HG02678 (cell line): Measurements from ENCODE around the gene TMEM243.
"Not testable (repeated sequence)": the region's sequence is repeated elsewhere in the genome, so short reads cannot be mapped to it uniquely, and the experiment has no call there.

Experiments
- ATAC-seq: cut with Tn5 transposase; IDR thresholded peaks from one replicate; pipeline ENCODE4 v1.9.1; 2021; ENCODE audit warnings: mild to moderate bottlenecking, moderate library complexity; ENCODE audit not compliant: unreplicated experiment

TMEM243 gene, protein sequence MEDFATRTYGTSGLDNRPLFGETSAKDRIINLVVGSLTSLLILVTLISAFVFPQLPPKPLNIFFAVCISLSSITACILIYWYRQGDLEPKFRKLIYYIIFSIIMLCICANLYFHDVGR

DNA sequence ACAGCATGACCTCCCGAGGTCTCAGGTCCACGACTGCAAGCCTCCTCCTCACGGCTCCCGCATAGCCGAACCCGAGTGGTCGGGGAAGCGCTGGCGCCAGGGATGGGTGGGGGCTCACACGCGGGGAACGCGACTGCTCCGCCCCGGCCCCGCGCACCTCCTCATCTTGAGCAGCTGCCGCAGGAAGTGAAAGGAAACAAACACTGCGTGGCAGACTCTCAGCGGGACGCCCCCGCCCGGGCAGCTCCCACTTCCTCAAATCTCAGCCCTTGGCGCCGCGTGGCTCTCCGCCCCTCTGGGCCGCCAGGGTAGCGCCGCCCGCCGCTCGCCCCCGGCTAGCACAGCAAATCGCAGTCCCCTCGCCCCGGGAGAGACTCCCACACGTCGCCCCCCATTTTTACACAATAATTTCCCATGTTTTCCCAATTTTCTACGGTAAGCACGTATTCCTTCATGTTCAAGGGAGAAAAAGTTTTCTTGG is at the start of gene TMEM243:
TSS of gene TMEM243 (minus strand) at position 188 of the 481 bp plus-strand sequence. CDS start 229 bp downstream, outside the sequence.
- peak; percentile 50 for ATAC-seq

DNA sequence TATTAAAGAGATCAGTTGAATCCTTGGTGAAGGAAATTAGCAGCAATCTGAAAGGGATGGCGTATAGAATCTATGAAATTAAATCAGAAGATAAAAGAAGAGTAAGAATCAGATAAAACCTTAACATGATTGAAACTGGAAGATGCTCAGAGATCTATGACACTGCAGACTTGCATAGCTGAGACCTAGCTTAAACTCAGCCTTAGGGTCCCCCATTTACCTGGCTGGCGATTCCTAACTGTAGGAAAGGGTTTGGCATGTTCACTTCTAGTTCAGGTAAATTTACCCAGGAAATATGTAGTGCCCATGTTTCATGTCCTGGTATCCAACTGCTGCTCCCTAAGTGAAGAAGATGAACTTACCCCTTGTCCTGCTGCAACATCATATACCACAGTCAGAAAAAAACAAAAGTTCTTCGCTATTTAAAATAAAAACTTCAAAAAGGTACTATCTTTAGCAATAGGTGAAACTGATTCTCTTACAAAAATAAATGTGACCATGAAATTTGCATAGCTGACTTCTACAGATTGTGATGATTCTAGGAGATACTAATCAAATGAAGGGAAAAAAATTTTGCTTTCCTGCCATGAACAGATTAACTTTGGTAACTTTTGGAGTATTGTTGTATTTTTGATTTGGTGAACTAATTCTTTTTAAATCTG is 47.8 kb upstream of the TMEM243 start:
- ATAC-seq = peak; percentile 65

DNA sequence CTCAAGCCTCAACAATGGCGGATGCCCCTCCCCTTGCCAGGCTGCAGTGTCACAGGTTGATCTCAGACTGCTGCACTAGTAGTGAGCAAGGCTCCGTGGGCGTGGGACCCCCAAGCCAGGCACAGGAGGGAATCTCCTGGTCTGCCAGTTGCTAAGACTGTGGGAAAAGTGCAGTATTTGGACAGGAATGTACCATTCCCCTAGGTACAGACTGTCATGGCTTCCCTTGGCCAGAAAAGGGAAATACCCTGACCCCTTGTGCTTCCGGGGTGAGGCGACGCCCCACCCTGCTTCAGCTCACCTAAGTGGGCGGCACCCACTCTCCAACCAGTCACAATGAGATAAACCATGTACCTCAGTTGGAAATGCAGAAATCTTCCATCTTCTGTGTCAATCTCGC is 44.0 kb upstream of the TMEM243 start:
- ATAC-seq = no peak

DNA sequence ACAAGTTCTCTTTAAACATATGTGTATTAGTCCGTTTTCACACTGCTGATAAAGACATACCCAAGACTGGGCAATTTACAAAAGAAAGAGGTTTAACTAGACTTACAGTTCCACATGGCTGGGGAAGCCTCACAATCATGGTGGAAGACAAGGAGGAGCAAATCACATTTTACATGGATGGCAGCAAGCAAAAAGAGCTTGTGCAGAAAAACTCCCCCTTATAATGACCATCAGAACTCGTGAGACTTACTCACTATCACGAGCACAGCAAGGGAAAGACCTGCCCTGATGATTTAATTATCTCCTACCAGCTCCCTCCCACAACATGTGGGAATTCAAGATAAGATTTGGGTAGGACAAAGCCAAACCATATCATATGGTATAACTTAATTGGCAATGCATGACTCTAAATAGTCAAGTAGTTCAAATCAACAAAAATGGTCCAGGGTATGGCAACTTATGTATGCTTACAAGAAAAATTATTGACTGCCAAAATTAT is 34.1 kb upstream of the TMEM243 start:
- no peak for ATAC-seq

DNA sequence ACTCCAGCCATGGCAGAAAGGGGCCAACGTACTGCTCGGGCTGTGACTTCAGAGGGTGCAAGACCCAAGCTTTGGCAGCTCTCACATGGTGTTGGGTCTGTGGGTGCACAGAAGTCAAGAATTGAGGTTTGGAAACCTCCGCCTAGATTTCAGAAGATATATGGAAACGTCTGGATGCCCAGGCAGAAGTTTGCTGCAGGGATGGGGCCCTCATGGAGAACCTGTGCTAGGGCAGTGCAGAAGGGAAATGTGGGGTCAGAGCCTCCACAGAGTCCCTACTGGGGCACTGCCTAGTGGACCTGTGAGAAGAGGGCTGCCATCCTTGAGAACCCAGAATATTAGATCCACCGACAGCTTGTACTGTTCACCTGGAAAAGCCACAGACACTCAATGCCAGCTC is 26.1 kb upstream of the TMEM243 start:
- ATAC-seq = not testable (repeated sequence)

DNA sequence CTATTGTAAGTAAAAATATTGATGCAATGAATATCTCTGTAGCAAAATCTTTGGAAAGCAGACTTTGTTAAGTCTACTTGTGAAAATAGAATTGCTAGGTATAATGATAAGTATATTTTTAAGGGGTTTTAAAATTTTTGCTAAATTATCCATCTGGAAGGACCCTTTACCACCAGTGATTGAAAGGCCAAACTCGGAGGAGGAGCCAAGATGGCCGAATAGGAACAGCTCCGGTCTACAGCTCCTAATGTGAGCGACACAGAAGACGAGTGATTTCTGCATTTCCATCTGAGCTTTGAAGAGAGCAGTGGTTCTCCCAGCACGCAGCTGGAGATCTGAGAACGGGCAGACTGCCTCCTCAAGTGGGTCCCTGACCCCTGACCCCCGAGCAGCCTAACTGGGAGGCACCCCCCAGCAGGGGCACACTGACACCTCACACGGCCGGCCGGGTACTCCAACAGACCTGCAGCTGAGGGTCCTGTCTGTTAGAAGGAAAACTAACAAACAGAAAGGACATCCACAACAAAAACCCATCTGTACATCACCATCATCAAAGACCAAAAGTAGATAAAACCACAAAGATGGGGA is 19.0 kb upstream of the TMEM243 start:
- ATAC-seq = not testable (repeated sequence)

DNA sequence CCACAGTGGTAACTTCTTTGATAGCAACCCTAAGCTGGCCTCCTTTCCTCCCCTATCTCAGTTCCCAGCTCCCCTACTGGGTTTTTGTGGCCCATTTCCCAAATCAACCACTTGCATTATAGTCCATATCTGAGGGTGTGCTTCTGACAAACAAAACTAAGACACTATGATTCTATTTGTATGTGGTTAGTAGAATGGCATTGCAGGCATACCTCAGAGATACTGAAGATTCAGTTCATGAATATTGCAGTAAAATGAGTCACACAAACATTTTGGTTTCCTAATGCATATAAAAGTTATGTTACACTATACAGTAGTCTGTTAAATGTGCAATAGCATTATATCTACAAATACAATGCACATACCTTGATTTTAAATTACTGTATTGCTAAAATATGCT is 15.4 kb upstream of the TMEM243 start:
- ATAC-seq = no peak

DNA sequence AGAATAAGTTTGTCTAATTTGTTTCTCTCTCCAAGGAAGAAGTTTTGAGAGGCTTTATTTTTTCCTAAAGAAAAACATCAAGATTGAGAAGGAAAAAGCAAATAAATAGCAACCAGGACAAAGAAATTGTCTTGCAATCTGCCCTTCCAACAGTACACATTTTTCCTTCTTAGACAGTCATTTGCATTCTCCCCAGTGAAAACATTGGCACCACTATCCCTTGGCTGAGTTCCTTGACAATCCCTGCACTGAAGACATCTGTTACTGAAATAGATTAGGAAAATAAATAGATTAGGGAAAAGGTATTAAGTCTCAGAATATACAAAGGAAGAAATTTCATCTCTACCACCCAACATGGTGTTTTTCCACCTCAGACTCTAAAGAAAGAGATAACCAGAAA is 12.2 kb upstream of the TMEM243 start:
- ATAC-seq = no peak

DNA sequence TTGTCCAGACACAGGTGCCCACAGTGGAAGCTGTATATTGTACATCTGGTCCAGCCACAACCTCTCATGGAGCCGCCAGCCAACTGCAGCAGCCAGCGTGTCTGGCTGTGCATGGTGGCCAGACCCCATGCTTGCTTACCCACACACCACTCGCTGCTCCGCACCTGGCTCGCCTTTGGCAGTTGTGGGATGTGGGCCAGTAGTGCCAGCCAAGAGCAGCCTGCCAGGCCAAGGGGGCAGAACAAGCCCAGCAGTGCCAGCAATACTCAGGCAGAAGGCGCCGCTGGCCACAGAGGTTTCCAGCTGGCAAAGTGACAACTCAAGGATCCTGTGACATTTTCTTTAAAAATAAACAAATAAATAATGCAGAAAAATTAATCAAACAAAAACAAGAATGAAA is 11.7 kb upstream of the TMEM243 start:
- ATAC-seq = no peak

DNA sequence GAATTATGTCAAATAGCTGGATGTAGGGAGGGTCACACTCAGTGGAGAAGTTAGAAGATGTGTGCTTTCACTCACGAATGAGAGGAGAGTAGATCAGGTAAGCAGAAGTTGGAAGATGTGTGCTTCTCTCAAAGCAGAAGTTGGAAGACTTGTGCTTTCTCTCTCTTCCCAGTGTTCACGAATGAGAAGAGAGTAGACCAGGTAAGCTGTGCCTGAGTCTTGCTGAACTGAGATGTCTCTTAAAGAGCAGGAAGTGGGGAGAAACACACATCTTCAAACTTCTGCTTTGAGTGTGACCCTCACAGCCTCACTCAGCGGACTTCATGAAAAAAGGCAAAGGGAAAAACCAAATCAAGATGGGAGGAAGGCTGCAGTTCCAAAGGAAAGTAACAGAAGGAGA is 7.0 kb upstream of the TMEM243 start:
- ATAC-seq = no peak

DNA sequence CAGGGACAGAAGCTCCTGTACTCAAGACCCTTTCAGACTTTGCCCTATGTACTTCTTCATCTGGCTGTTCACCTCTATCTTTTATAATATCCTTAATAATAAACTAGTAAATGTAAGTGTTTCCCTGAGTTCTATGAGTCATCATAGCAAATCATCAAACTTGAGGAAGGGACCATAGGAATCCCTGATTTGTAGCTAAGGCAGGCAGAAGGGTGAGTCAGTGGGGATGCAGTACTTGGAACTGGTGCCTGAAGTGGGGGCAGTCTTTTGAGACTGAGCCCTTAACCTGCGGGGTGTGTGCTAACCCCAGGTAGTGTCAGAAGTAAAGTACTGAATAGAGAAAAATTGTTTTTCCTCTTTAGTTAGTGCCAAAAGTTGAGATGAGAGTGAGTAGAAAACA is 6.2 kb upstream of the TMEM243 start:
- ATAC-seq = no peak

DNA sequence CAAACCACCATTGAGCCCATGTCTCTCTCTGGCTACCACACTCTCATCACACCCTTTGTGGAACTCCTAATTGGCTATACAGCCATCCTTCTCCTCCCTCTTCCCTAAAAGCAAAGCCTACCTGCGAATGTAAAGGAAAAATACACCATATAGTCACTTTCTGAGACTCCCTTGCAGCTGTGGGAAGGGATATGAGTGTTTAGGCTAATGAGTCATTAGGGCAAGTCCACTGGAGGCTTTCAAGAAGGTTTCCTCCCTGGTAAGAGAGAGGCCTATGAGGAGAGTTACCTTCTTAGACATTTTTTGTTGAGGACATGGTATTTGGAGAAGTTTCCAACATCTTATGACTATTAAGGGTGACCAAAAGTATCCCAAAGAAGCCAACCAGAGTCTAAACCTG is 4.1 kb upstream of the TMEM243 start:
- no peak for ATAC-seq

DNA sequence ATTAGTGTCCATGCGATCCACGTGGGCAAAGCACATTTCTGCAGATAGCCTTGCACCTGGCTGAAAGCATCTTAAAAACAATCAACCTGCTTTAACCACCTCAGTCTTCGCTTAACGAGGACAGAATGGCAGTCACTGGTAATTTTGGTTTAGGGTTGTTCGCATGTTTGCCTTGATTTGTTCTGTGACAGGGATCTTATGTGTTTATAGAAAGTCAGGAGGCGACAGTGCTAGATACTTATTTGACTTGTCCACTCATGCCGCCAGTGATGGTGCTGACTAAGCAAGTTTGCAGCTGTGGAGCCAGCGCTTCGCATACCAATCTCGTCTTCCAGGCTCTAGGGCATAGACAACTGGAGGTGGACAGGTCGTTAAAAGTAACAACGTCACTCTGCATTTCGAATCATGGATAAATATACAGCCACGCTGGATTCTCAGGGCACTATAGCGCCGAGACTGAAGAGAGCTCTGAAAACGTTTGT is 1.2 kb upstream of the TMEM243 start:
- no peak for ATAC-seq

DNA sequence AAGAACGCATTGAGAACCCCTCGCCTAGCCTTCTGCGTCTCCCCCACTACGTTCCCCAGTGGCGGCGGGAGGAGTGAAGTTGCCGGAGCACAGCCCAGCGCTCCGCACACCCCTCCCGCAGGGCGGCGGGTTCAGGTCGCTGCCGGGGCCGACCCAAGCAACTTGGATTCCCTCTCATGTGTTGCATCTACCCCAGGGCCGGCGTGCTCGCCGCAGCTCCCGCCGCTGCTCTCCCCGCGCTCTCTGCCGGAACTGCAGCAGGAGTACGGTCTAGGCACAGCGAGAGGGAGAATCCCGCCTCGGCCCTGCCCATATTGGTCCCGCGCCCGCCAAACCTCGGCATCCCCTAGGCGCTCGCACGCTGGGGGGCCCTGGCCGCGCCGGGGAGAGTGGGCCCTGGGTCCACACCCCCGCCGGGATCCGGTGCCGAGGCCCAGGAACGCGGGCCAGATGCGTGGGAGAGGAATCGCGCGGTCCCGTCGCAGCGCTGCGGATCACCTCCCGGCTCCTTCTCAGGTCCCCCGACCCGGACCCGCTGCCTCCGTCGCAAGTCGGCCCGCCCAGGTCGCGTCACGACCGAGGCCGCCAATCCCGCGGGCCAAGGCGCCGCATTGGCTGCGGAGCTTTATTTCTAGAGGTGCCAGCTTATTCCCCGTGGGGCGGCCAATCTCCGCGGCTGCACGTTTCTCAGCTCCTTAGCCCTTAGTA is 648 bp upstream of the TMEM243 start:
- peak; percentile 37 for ATAC-seq

DNA sequence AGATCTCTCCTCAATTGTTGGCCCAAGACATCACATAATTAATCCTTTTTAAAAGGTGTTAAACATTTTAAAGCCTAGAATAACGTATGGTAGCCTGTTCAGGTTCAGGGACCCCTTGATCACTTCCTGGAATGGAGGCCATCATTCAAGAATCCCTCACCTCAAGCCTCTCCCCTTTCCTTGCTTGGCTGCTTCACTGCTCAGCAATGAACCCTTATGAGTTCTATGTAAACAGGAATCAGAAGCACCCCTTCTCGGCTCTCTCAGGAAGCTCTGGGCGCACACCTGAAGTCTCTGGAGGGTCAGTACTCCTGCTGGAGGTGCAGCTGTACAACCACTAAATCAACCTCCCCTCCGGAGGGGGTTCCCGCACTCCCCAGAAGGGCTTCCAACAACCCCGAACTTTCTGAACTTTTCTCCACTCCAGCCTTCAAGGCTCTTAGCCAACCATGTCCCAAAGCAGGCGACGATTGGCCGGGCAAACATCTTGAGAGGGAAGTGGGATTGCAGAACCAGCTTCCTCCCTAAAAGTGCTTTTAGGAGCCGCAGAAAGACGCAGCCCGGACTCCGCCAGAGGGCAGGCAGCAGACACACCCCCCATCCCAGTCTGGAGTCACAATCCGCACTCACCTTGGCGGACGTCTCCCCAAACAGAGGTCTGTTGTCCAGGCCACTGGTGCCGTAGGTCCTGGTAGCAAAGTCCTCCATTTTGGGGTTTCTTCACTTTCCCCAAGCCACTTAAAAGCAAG is 562 bp downstream of the TMEM243 start:
- ATAC-seq = peak; percentile 5

DNA sequence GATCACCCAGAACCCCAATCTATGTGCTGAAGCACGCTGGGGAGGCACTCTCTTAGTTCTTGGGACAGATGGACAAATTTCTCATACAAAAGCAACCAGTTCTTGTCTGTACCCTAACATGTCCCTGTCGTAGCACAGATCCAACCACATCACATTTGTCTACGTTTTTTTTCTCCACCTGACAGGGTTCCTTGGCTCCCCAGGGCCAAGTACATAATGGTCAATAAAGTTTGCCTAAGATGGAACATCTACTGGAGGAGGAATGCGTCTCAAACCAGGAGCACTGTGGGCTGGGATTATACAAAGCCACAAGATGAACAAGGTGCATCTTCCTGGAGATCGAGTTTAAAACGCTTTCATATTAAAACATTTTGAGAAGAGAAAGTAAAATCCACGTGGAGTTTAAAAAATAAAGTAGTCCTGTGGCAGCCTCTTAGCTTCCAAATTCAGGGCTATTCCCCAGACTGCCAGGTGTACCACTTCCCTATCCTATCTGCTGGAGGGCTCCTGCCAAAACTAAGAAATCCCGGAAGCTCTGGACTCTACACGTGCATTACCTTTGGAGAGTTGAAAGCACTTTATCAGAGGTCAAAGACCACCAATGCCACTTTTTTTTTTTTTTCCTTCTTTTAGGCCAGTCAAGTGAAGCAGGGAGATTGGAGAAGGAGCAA is 1.4 kb downstream of the TMEM243 start:
- ATAC-seq = no peak

DNA sequence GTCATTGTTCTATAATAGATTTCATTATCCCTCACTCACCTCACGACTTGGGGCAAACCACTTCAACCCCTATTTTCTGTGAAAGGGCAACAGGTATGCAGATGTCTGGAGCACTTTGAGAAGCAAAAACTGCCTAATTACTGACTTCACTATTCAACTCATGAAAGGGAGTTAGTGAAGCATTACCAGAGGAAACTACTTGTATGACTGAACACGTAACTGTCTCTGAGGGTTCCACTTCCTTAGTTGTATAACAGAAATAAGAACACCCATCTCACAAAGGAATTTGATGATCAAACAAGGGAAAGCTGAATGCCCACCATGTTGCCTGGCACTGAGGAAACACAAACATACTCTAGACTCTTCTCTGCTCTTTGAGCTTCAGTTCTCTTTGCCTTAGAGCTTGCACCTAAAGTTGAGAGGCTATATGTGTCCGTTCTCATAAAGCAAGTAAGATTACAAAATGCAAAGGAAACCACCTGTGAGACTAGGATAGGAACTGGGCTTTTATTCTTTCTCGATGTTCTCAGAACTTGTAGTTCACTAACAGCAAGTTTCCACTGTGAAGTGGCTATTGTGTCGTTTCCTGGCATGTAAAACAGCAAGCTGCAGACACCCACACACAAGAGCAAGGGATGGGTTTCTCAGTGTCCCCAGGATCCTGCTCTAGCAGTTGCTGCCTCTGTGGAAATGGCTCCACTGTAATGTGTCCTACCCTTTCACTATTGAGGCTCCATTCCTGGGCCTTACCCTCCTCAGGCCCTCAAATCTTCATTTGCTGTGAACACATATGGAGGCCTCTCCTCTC is 2.6 kb downstream of the TMEM243 start:
- ATAC-seq = peak; percentile 56

DNA sequence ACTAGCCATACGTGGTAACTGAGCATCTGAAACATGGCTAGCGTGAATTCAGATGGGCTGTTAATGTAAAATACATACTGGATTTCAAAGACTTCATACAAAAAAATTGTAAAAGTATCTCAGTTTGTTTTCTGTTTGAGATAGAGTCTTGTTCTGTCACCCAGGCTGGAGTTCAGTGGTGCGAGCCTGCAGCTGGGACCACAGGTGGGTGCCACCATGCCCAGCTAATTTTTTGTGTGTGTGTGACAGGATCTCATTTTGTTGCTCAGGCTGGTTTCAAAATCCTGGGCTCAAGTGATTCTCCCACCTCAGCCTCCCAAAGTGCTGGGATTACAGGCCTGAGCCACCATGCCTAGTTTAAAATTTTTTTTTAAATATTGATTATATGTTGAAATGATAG is 4.5 kb downstream of the TMEM243 start:
- ATAC-seq = no peak

DNA sequence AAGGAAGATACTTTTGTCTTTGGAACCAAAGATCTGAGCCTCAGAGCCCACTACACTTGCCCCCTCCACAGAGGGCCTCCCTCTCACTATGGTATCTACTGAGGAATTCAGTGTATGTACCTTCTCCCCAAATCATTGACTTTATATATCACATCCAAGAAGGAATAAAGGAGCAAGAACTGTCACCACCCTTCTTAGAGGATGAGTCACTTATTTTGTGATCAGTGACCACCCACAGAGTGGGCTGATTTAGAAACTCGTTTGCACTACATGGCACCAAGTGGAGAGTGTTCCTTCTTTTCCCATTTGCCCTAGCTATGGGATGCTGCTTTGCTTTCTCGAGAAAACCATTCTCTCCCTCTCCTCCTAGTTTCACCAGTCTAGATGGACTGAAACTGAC is 5.7 kb downstream of the TMEM243 start:
- ATAC-seq = no peak
